ENCODE measurements around the gene AATF.

AATF gene

DNA sequence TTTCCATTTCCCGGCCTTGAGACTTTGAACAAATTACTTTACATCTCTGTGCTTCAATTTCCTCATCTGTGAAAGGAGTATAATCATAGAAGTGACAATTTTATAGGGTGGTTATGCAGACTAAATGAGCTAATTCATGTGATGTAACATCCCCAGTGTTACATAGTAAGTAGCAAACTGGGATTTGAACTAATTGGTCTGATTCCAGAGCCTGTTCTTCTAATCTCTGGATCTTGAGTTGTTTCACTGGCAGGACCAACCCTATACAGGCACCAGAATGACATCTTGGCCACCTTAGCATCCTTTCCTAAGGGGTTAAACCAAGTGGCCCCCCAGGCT, 77.7 kb downstream of the AATF start:
- DNase-seq (ENCODE audit: low read depth, low spot score): no peak
- H3K4me3 ChIP-seq (ENCODE audit: low read depth, low read length): no peak overlapping the region
- POLR2A ChIA-PET: no interaction called here
- CTCF ChIA-PET: interaction anchor here (0.8 to 4.4 kb wide), 2 partner anchors 17 to 21 kb away, joined by 3 to 22 read pairs; no protein-coding TSS in a partner anchor
- TF ChIP-seq, protein P1, sequence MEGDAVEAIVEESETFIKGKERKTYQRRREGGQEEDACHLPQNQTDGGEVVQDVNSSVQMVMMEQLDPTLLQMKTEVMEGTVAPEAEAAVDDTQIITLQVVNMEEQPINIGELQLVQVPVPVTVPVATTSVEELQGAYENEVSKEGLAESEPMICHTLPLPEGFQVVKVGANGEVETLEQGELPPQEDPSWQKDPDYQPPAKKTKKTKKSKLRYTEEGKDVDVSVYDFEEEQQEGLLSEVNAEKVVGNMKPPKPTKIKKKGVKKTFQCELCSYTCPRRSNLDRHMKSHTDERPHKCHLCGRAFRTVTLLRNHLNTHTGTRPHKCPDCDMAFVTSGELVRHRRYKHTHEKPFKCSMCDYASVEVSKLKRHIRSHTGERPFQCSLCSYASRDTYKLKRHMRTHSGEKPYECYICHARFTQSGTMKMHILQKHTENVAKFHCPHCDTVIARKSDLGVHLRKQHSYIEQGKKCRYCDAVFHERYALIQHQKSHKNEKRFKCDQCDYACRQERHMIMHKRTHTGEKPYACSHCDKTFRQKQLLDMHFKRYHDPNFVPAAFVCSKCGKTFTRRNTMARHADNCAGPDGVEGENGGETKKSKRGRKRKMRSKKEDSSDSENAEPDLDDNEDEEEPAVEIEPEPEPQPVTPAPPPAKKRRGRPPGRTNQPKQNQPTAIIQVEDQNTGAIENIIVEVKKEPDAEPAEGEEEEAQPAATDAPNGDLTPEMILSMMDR (IDR thresholded peaks at IDR 0.05; ENCODE audit: insufficient read depth, low read length, missing control alignments): no peak

DNA sequence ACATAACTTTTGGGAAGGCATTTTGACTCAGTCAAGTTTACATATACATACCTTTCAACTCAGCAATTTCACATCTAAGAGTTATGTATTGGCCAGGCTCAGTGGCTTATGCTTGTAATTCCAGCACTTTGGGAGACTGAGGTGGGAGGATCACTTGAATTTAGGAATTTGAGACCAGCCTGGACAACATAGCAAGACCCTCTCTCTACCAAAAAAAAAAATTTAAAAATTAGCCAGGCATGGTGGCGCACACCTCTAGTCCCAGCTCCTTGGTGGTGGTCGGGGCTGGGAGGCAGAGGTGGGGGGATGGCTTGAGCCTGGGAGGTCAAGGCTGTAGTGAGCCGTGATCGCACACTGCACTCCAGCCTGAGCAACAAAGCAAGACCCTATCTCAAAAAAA, 79.3 kb downstream of the AATF start:
- ChIA-PET CTCF (interaction anchor here (1.0 to 4.4 kb wide), 2 partner anchors 8 to 20 kb away, joined by 3 to 22 read pairs; no protein-coding TSS in a partner anchor), POLR2A (no interaction called here)
- no peak overlapping the region for H3K4me3 ChIP-seq (ENCODE audit: low read depth, low read length)
- no peak for DNase-seq (ENCODE audit: low read depth, low spot score)
- TF ChIP-seq, protein P1 (IDR thresholded peaks at IDR 0.05; ENCODE audit: insufficient read depth, low read length, missing control alignments): no peak

DNA sequence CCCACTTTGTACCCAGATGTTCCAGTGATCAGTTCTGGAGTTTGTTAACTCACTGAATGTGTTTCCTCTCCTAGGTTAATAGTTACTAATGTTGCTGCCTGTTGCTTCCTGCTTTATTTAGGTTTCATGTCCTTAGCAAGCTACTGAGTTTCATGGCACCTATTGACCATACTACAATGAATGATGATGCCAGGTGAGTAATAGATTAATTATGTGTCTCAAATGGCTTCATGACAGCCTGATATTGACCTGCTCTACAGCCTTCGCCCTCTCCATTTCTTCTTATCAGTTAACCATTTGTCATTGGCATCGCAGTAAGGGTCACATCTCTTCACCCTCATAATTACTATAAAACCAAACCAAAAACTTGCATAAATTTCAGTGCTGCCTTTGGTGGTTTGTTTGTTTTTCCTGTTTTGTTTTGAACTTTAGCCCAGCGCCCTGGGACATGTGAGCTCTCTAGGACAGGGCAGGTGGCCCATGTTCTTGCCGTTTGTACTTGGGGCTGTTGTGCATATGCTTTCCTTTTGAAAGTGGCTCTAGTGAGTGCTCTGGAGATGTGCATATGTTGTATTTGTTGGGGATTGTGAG, 82.8 kb downstream of the AATF start:
- CTCF ChIA-PET: interaction anchor here (0.6 to 1.6 kb wide), 2 partner anchors 16 to 391 kb away, joined by 3 to 7 read pairs; no protein-coding TSS in a partner anchor
- no peak for DNase-seq (ENCODE audit: low read depth, low spot score)
- H3K4me3 ChIP-seq (ENCODE audit: low read depth, low read length): no peak overlapping the region
- TF ChIP-seq, protein P1 (IDR thresholded peaks at IDR 0.05; ENCODE audit: insufficient read depth, low read length, missing control alignments): no peak
- POLR2A ChIA-PET: no interaction called here

DNA sequence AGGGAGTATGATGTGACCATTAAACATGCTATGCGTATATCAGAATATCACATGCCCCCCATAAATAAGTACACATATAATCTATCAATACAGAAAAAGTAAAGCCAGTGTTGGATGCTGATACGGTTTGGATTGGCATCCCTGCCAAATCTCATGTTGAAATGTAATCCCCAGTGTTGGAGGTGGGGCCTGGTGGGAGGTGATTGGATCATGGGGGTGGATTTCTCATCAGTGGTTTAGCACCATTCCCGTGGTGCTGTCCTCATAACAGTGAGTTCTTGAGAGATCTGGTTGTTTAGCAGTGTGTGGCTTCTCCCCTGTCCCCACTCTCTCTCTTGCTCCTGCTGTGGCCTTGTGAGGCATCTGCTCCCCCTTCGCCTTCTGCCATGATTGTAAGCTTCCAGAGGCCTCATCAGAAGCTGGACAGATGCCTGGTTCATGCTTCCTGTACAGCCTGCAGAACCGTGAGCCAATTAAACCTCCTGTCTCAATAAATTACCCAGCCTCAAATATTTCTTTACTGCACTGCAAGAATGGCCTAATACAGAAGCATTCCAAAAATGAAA, 88.9 kb downstream of the AATF start:
- no peak overlapping the region for H3K4me3 ChIP-seq (ENCODE audit: low read depth, low read length)
- POLR2A ChIA-PET: no interaction called here
- TF ChIP-seq, protein P1 (IDR thresholded peaks at IDR 0.05; ENCODE audit: insufficient read depth, low read length, missing control alignments): no peak
- CTCF ChIA-PET: interaction anchor here (1.4 to 2.4 kb wide), 2 partner anchors 9 to 409 kb away, joined by 3 to 27 read pairs; no protein-coding TSS in a partner anchor
- DNase-seq (ENCODE audit: low read depth, low spot score): no peak

DNA sequence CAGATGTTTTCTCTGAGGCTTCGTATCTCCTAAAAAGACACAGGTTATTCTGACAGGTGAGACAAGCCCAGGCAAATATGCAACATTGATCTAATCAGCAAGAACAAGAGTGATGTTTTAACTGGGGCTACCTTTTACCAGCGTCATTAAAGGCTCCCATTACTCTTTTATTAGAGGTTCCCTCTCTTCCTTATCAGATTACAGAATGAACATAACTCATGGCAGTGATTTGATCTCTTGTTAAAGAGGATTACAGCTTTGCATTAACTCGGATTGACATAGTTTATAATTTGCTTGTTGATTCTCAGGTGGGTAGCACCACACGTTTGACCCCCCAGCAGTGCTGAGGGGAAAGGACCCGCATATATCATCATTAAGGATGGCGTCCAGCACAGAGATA, 90.5 kb downstream of the AATF start:
- TF ChIP-seq, protein P1 (IDR thresholded peaks at IDR 0.05; ENCODE audit: insufficient read depth, low read length, missing control alignments): no peak
- CTCF ChIA-PET: interaction anchor here (1.1 to 1.4 kb wide), 2 partner anchors 10 to 411 kb away, joined by 3 read pairs; no protein-coding TSS in a partner anchor
- no peak overlapping the region for H3K4me3 ChIP-seq (ENCODE audit: low read depth, low read length)
- POLR2A ChIA-PET: no interaction called here
- no peak for DNase-seq (ENCODE audit: low read depth, low spot score)

DNA sequence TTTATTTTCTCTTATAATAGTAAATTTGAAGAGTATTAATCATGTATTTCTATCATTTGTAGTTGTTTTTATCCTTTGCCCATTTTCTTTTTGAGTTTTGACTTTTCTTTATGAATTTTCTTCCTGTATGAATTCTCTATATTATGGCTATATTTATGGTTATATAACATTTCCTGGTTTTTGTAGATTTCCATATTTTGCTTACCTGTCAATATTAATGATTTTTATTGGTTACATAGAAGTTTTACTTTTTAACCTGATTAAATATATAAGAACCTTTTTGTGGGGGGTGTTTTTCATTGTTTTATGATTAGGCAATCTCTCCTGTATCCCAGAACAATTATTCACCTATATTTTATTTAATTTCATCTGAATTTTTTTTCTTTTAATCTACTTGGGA, 93.2 kb downstream of the AATF start:
- no peak for DNase-seq (ENCODE audit: low read depth, low spot score)
- H3K4me3 ChIP-seq (ENCODE audit: low read depth, low read length): no peak overlapping the region
- CTCF ChIA-PET: interaction anchor here (2.9 kb wide), 1 partner anchor 414 kb away, joined by 9 read pairs; no protein-coding TSS in a partner anchor
- POLR2A ChIA-PET: no interaction called here
- TF ChIP-seq, protein P1 (IDR thresholded peaks at IDR 0.05; ENCODE audit: insufficient read depth, low read length, missing control alignments): no peak

Data from AG04449 (cell line).